ENCODE data around the gene PDZD11.
"Not testable (repeated sequence)": the region's sequence is repeated elsewhere in the genome, so short reads cannot be mapped to it uniquely, and the experiment has no call there.

PDZD11 gene

DNA sequence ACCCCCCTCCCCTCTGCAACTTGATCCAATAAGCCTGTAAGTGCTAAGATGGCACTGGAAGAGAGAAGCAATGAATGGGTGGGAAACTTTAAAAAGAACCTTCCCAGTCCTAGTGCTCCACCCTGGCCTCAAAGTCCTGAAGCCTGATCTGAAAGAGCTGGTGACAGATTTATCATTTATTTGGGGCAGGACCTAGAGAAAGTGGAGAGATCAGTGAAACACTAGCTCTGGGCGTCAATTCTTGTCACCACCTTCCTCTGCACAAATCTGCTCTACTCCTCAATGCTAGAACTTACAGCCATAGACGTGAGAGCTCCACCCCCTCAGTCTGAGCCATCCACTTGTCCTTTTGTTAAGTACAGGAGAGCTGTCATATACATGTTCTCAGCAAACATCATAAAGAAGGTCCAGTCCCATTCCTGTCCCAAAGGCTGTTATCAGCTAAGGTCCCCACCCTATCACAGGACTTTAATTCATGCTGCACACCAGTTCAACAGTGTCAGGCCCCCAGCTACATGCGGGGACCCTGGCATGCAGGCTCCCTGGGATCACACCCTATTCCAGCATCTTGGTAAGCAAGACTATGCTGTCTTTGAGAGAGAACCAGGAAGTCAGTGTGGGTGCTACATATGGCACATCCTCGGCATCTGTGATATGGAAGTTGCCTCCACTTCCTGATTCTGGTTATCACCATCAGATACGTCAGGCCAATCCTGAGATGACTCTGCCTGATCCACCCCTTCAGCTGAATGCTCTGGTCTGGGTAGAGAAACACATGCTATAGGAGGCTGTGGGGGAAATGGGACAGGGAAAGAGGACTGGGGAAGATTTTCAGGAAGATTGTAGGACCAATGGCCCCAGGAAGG is 32.1 kb downstream of the PDZD11 start:
- no peak for DNase-seq (ENCODE audit: low read depth)

- no peak for DNase-seq (ENCODE audit: low read depth)
Observed at GRCh38 chrX:70255452-70255851, 34.3 kb downstream of the PDZD11 start.

GRCh38 chrX:70254909-70255308 is 34.8 kb downstream of the PDZD11 start:
- DNase-seq (ENCODE audit: low read depth) = no peak

- DNase-seq (ENCODE audit: low read depth) = no peak
Observed at GRCh38 chrX:70254063-70254400, 35.7 kb downstream of the PDZD11 start.

- no peak for DNase-seq (ENCODE audit: low read depth)
Observed at GRCh38 chrX:70253377-70254062, 36.2 kb downstream of the PDZD11 start.

DNA sequence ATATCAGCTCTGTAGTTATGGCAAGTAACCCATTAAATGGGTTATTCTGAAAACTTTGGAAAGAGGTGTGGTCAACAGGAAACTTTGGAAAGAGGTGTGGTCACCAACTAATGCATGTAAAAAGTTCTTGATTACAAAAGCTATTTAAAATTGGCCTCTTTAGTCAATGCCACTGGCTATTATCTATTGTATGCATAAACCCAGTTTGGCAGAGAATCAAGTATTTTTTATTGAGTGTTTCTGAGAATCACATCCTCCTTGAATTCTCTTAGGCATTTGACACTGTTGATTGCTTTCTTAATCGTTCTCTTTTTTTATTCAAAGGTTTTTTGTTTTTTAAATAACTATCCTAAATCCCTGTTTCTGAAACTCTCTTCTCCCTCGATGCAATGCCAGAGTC is 37.2 kb downstream of the PDZD11 start:
- no peak for DNase-seq (ENCODE audit: low read depth)

DNA sequence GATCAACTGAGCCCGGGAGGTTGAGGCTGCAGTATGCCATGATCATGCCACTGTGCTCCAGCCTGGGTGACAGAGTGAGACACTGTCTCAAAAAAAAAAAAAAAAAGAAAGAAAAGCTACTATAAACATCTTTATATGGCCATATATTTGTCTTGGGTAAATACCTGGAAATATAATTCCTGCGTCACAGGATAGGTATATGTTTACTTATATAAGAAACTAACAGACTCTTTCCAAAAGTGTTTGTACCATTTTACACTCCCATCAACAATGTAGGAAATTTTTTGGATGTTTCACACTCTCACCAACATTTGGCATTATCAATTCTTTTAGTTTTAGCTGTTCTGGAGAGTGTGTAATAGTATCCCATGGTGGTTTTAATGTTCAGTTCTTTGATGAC is 42.5 kb downstream of the PDZD11 start:
- DNase-seq (ENCODE audit: low read depth) = no peak

DNA sequence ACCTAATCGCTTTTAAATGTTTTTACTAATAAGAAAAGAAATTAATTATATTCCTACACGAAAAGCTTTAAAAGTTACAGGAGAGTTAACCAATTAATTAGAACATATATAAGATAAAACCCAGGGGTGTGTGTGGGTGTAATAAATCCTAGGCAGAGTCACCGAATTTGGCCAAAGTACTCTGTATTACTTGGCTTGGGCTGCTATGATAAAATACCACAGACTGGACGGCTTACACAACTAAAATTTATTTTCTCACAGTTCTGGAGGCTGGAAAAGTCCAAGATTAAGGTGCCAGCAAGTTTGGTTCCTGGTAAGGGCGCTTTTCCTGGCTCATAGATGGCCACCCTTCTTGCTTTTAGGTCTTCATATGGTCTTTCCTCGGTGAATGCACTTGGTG is 44.8 kb downstream of the PDZD11 start:
- no peak for DNase-seq (ENCODE audit: low read depth)

DNA sequence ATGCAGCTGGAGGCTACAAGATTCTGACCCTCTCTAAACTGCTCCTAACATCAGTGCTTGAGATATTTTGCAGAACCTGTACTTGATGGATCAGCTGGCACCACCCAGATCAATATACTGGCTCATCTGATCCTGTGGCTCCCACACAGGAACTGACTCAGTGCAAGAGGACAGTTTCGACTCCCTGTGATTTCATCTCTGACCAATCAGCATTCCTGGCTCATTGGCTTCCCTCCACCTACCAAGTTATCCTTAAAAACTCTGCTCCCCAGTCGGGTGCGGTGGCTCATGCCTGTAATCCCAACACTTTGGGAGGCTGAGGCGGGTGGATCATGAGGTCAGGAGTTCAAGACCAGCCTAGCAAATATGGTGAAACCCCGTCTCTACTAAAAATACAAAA is 46.1 kb downstream of the PDZD11 start:
- not testable (repeated sequence) for DNase-seq (ENCODE audit: low read depth)

GRCh38 chrX:70241501-70241900 is 48.2 kb downstream of the PDZD11 start:
- DNase-seq (ENCODE audit: low read depth) = no peak

DNA sequence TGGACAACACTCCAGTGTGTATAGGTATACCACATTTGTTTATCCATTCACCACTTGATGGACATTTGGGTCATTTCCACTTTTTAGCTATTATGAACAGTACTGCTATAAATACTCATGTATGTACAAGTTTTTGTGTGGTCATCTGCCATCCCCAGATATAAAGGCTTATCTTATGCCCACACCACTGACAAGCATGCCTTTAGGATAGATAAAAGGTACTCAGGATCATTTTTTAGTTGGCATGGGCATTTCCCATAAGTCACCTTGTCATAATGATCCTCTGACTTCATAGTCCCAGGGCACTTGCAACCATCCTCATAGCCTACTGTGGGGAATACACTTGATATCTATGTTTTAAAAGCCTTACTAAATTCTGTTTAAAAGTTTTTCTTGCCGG is 49.0 kb downstream of the PDZD11 start:
- no peak for DNase-seq (ENCODE audit: low read depth)
